Breast epithelium (tissue), 4 donors: ENCODE results near the gene ZFP82. TPM values are rescaled to one million over a fixed set of nuclear protein-coding genes. Genes with fewer than 3 reads are reported as not detected.

Experiments used
- DNase-seq, 2 donors: peaks; one replicate each; pipeline ENCODE4 v3.0.0-alpha.2; 2019; ENCODE audit warnings: low spot score in 2 of 2
- H3K27ac ChIP-seq, 2 donors: fragments of 200-600 bp; sonication (generic) in 1 of 2; one replicate each; pipeline ENCODE4 v1.5.1; 2016 to 2019; ENCODE audit warnings: mild to moderate bottlenecking in 1 of 2
- H3K27me3 ChIP-seq, 2 donors: fragments of 200-600 bp; sonication (generic) in 1 of 2; one replicate each; pipeline versions ENCODE4 v1.5.1 to v1.6.0; 2017 to 2019; ENCODE audit warnings: control low read depth in 1 of 2, mild to moderate bottlenecking in 1 of 2
- H3K36me3 ChIP-seq: fragments of 200-600 bp; one replicate; pipeline ENCODE4 v1.5.1; 2019
- H3K4me1 ChIP-seq, 2 donors: fragments of 200-600 bp; sonication (generic); one replicate each; pipeline ENCODE4 v1.5.1; 2016 to 2019; ENCODE audit warnings: control low read depth in 1 of 2
- H3K4me3 ChIP-seq, 3 donors: fragments of 200-600 bp; sonication (generic); 1 replicate in 2 of 3; 2 replicates in 1 of 3; pipeline ENCODE4 v1.5.1; 2016 to 2019; ENCODE audit warnings: mild to moderate bottlenecking in 3 of 3, moderate library complexity in 2 of 3
- H3K9me3 ChIP-seq, 2 donors: fragments of 200-600 bp; sonication (generic) in 1 of 2; one replicate each; pipeline ENCODE4 v1.5.1; 2016 to 2019; ENCODE audit warnings: control low read depth in 1 of 2
- CTCF ChIP-seq, 3 donors: fragments of 450-650 bp; IDR thresholded peaks; one replicate each; pipeline ENCODE4 v1.5.1; 2016 to 2017; ENCODE audit warnings: antibody characterized with exemption in 3 of 3, mild to moderate bottlenecking in 3 of 3, moderate library complexity in 3 of 3
- POLR2A ChIP-seq: fragments of 450-650 bp; IDR thresholded peaks from one replicate; pipeline ENCODE4 v1.6.1; 2016; ENCODE audit warnings: antibody characterized with exemption, mild to moderate bottlenecking, moderate library complexity
- POLR2AphosphoS5 ChIP-seq, 3 donors: sonication (generic); formaldehyde crosslinking; IDR thresholded peaks; one replicate each; pipeline ENCODE4 v1.6.1; 2017; ENCODE audit warnings: antibody characterized with exemption in 3 of 3
- intact Hi-C: fragments of 100-400 bp; cut with DNase I; formaldehyde crosslinking; loops from one replicate; pipeline ENCODE4 v1.15.1; 2023; ENCODE audit warnings: low total_unique reads
- total RNA-seq, 3 donors: library from RNA; depleted of rRNA; stranded (reverse); fragments of >200 nt; gene quantifications; one replicate each; pipeline ENCODE4 v1.1.0, GENCODE V29; 2016

ZFP82 gene
- total RNA-seq, 3 donors from 2014 or later, result 3.4 to 13.6 (median 9.5) TPM

GRCh38 chr19:36436531-36436930, 18.1 kb upstream of the ZFP82 start:
- DNase-seq, result no peak
- Histone ChIP-seq H3K4me3 (no peak overlapping the region), H3K4me1 (no peaks in the 10 kb centered on the region), H3K27me3 (no peaks in the 10 kb centered on the region), H3K27ac (no peak overlapping the region), H3K36me3 (no peaks in the 10 kb centered on the region), H3K9me3 (peaks cover 33 to 41% of the 10 kb centered on the region in 2 donors)
- intact Hi-C loops, result no loop called here
- no peak for TF ChIP-seq CTCF (IDR thresholded peaks at IDR 0.05)

- Histone ChIP-seq H3K36me3 (no peaks in the 10 kb centered on the region), H3K9me3 (peaks cover 0 to 3% of the 10 kb centered on the region in 2 donors), H3K27me3 (no peaks in the 10 kb centered on the region), H3K27ac (no peak overlapping the region), H3K4me3 (no peak overlapping the region), H3K4me1 (no peaks in the 10 kb centered on the region)
- TF ChIP-seq POLR2AphosphoS5 (IDR thresholded peaks at IDR 0.05), result no peak
- no peak for TF ChIP-seq CTCF (IDR thresholded peaks at IDR 0.05)
- TF ChIP-seq POLR2A, result no peak
- intact Hi-C loops, result no loop called here
- no peak for DNase-seq
Measured at GRCh38 chr19:36423925-36424324, 5.5 kb upstream of the ZFP82 start.

GRCh38 chr19:36421749-36422481, 3.5 kb upstream of the ZFP82 start:
- Histone ChIP-seq H3K4me3 (peak overlapping the region; percentile 34 to 67 (median 55)), H3K27me3 (no peaks in the 10 kb centered on the region), H3K4me1 (peaks cover 0 to 8% of the 10 kb centered on the region in 2 donors), H3K36me3 (no peaks in the 10 kb centered on the region), H3K9me3 (peaks cover 0 to 3% of the 10 kb centered on the region in 2 donors), H3K27ac (no peak overlapping the region)
- no peak for TF ChIP-seq POLR2A
- no peak for TF ChIP-seq CTCF (IDR thresholded peaks at IDR 0.05)
- no peak for TF ChIP-seq POLR2AphosphoS5 (IDR thresholded peaks at IDR 0.05)
- DNase-seq, result no peak
- intact Hi-C loops, result no loop called here

DNA sequence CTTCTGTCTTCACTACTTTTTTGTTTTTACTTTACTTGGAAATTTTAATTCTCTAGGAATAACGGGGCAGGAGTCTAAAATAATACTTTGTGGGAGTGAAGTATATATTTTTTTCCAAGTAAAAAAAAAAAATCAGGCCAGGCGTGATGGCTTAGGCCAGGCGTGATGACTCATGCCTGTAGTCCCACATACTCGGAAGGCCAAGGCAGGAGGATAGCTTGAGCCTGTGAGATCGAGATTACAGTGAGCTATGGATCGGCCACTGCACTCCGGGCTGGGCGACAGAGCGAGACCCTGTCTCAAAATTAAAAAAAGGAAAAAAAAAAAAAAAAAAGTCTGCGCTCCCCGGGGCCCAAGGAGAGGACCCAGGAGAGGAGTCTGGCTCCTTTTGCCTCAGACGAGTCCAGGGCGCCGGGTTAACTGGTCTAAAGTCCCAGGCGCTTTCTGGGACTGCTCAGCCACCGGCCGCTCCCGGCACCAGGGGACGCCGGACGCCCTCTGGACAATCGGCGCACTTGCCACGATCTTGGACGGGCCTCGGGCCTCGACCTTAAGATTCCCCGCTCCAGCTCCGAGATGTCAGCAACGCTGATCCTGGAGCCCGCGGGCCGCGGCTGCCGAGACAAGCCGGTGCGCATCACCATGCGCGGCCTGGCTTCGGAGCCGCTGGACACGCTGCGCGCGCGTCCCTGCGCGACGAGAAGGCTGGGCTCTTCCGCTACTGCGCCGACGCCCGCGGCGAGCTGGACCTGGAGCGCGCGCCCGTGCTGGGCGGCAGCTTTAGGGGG, 2.7 kb upstream of the ZFP82 start:
- Histone ChIP-seq H3K4me3 (peak overlapping the region; percentile 34 to 67 (median 55)), H3K9me3 (peaks cover 0 to under 1% of the 10 kb centered on the region in 2 donors), H3K4me1 (peaks cover 0 to 8% of the 10 kb centered on the region in 2 donors), H3K27me3 (no peaks in the 10 kb centered on the region), H3K36me3 (no peaks in the 10 kb centered on the region), H3K27ac (no peak overlapping the region)
- intact Hi-C loops, result no loop called here
- peak in 1 of 2 donors; percentile 51 for DNase-seq
- TF ChIP-seq POLR2AphosphoS5 (IDR thresholded peaks at IDR 0.05) (no peak), CTCF (IDR thresholded peaks at IDR 0.05) (no peak), POLR2A (no peak)

DNA sequence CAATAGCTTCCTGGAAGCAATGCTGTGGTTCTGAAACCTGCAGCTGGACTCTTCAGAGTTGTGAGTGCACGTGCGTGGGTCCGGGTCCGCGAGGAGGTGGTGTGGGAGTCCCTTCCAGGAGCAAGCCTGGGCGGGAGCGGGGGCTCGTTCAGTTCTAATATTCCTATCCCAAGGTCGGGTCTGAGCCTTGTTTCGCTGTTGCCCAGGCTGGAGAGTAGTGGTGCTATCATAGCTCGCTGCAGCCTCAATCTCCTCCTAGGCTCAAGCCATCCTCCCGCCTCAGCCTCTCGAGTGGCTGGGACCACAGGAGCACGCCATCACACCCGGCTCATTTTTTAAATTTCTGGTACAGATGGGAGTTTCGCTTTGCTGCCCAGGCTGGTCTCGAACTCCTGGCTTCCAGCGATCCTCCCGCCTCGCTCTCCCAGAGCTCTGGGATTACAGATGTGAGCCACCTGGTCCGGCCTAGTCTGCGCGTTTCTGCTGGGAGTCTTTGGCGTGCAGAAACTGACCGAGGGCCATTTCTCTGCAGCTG, 625 bp downstream of the ZFP82 start:
- H3K4me3 ChIP-seq, result peak overlapping the region; percentile 71 to 81 (median 73)
- H3K4me1 ChIP-seq, result peaks cover 0 to 8% of the 10 kb centered on the region in 2 donors
- intact Hi-C loops, result no loop called here
- TF ChIP-seq POLR2AphosphoS5 (IDR thresholded peaks at IDR 0.05) (no peak), POLR2A (no peak), CTCF (IDR thresholded peaks at IDR 0.05) (no peak)
- H3K27ac ChIP-seq, result peak overlapping the region; percentile 86 to 93
- peaks cover 0 to 11% of the 10 kb centered on the region in 2 donors for H3K9me3 ChIP-seq
- H3K27me3 ChIP-seq, result no peaks in the 10 kb centered on the region
- H3K36me3 ChIP-seq, result no peaks in the 10 kb centered on the region
- no peak for DNase-seq
